Thyroid gland (tissue), 4 donors: ENCODE results near the gene HIRIP3.

Experiments used
- CTCF ChIP-seq, 6 experiments: fragments of 200-600 bp in 3 of 6; fragments of 450-650 bp in 3 of 6; sonication (generic) in 3 of 6; IDR thresholded peaks; one replicate each; pipeline ENCODE4 v1.5.1; 2016 to 2019; ENCODE audit warnings: antibody characterized with exemption in 6 of 6, mild to moderate bottlenecking in 2 of 6, inconsistent platforms in 1 of 6, moderate library complexity in 1 of 6
- POLR2A ChIP-seq, 2 donors: fragments of 450-650 bp; IDR thresholded peaks; one replicate each; pipeline ENCODE4 v1.6.1; 2017; ENCODE audit warnings: antibody characterized with exemption in 2 of 2, mild to moderate bottlenecking in 2 of 2, moderate library complexity in 1 of 2

GRCh38 chr16:29962344-29962994 lies 32.9 kb downstream of the HIRIP3 start:
- TF ChIP-seq CTCF (IDR thresholded peaks at IDR 0.05): no peak
- TF ChIP-seq POLR2A (IDR thresholded peaks at IDR 0.05): no peak
